Astrocyte (in vitro differentiated cells and primary cell): Measurements from ENCODE around the gene ABCG8. TPM values are rescaled to one million over a fixed set of nuclear protein-coding genes. Genes with fewer than 3 reads are reported as not detected.

Experiments
- DNase-seq: peaks from one replicate; pipeline ENCODE4 v3.0.0-alpha.2; 2010; ENCODE audit warnings: low read depth
- FAIRE-seq: peaks from 2 replicates; lab custom pipeline; 2011; peaks lifted over from hg19 to GRCh38; lab: Jason Lieb, UNC
- H2AFZ ChIP-seq: 2 replicates; pipeline ENCODE4 v1.6.0; 2012; ENCODE audit warnings: low read depth, low read length, inconsistent platforms
- H3K27ac ChIP-seq: 2 replicates; pipeline ENCODE4 v1.5.1; 2011; ENCODE audit warnings: low read depth, low read length, inconsistent platforms
- H3K27me3 ChIP-seq: 2 replicates; pipeline ENCODE4 v1.6.0; 2011; ENCODE audit warnings: low read length, inconsistent platforms; ENCODE audit not compliant: insufficient read depth
- H3K36me3 ChIP-seq: 2 replicates; pipeline ENCODE4 v1.5.1; 2011; ENCODE audit warnings: low read length, inconsistent platforms; ENCODE audit not compliant: insufficient read depth
- H3K4me1 ChIP-seq: 2 replicates; pipeline ENCODE4 v1.5.1; 2011; ENCODE audit warnings: low read length, inconsistent platforms; ENCODE audit not compliant: insufficient read depth
- H3K4me2 ChIP-seq: 2 replicates; pipeline ENCODE4 v1.6.0; 2012; ENCODE audit warnings: low read length, inconsistent platforms
- H3K4me3 ChIP-seq: 2 replicates; pipeline ENCODE4 v1.5.1; 2011; ENCODE audit warnings: low read depth, mild to moderate bottlenecking, low read length, inconsistent platforms; ENCODE audit not compliant: insufficient read depth
- H3K79me2 ChIP-seq: 2 replicates; pipeline ENCODE4 v1.6.0; 2012; ENCODE audit warnings: mild to moderate bottlenecking, low read length, inconsistent platforms; ENCODE audit not compliant: insufficient read depth
- H3K9ac ChIP-seq: 2 replicates; pipeline ENCODE4 v1.6.0; 2012; ENCODE audit warnings: mild to moderate bottlenecking, low read length, inconsistent platforms
- H3K9me3 ChIP-seq: 2 replicates; pipeline ENCODE4 v1.5.1; 2012; ENCODE audit warnings: low read depth, mild to moderate bottlenecking, low read length, inconsistent platforms; ENCODE audit not compliant: insufficient read depth
- H4K20me1 ChIP-seq: 2 replicates; pipeline ENCODE4 v1.6.0; 2012; ENCODE audit warnings: low read length, inconsistent platforms; ENCODE audit not compliant: insufficient read depth
- H3K27ac Mint-ChIP-seq: one replicate; pipeline ENCODE4 v1.8.0; 2021; ENCODE audit warnings: mild to moderate bottlenecking, mixed read lengths; ENCODE audit not compliant: unreplicated experiment
- H3K27me3 Mint-ChIP-seq: one replicate; pipeline ENCODE4 v1.8.0; 2021; ENCODE audit warnings: low read depth, mixed read lengths; ENCODE audit not compliant: unreplicated experiment
- H3K36me3 Mint-ChIP-seq: one replicate; pipeline ENCODE4 v1.8.0; 2021; ENCODE audit warnings: low read depth, mixed read lengths; ENCODE audit not compliant: unreplicated experiment
- H3K4me1 Mint-ChIP-seq: one replicate; pipeline ENCODE4 v1.8.0; 2021; ENCODE audit warnings: low read depth, mixed read lengths; ENCODE audit not compliant: unreplicated experiment
- H3K4me3 Mint-ChIP-seq: one replicate; pipeline ENCODE4 v1.8.0; 2021; ENCODE audit warnings: mild to moderate bottlenecking, moderate library complexity, mixed read lengths; ENCODE audit not compliant: unreplicated experiment
- H3K9me3 Mint-ChIP-seq: one replicate; pipeline ENCODE4 v1.8.0; 2021; ENCODE audit warnings: mild to moderate bottlenecking, mixed read lengths; ENCODE audit not compliant: unreplicated experiment
- CTCF ChIP-seq: IDR thresholded peaks from 2 replicates; pipeline ENCODE4 v1.5.1; 2011; ENCODE audit warnings: low read depth, mild to moderate bottlenecking, inconsistent platforms, low read length, moderate library complexity; ENCODE audit not compliant: insufficient read depth
- EZH2 ChIP-seq: IDR thresholded peaks from 2 replicates; pipeline ENCODE4 v1.6.1; 2012; ENCODE audit warnings: mild to moderate bottlenecking, low read length, inconsistent platforms; ENCODE audit not compliant: insufficient read depth
- total RNA-seq: library from RNA; stranded (reverse); gene quantifications from 2 replicates; pipeline ENCODE4 v1.2.1, GENCODE V29; 2021

Gene ABCG8
- total RNA-seq, 1 donor from 2014 or later: not detected

GRCh38 chr2:43882312-43882711 lies 43.5 kb downstream of the ABCG8 start:
- Histone ChIP-seq H3K79me2 (no peaks in the 10 kb centered on the region), H4K20me1 (no peaks in the 10 kb centered on the region), H3K9ac (no peak overlapping the region), H3K9me3 (no peaks in the 10 kb centered on the region), H3K36me3 (peaks cover 6% of the 10 kb centered on the region), H3K4me1 (no peaks in the 10 kb centered on the region), H3K27me3 (no peaks in the 10 kb centered on the region), H3K4me3 (no peak overlapping the region), H2AFZ (no peak overlapping the region), H3K27ac (no peak overlapping the region), H3K4me2 (no peak overlapping the region)
- DNase-seq: no peak
- Mint-ChIP-seq H3K4me1 (no peaks in the 10 kb centered on the region), H3K27me3 (peaks cover 6% of the 10 kb centered on the region), H3K9me3 (no peaks in the 10 kb centered on the region), H3K27ac (no peak overlapping the region), H3K36me3 (peaks cover 10% of the 10 kb centered on the region), H3K4me3 (no peak overlapping the region)
- FAIRE-seq: no peak
- TF ChIP-seq EZH2 (no peak), CTCF (no peak)

- no peaks in the 10 kb centered on the region for H3K79me2 ChIP-seq
- H3K4me1 Mint-ChIP-seq: no peaks in the 10 kb centered on the region
- no peak overlapping the region for H3K27ac Mint-ChIP-seq
- H3K9ac ChIP-seq: no peak overlapping the region
- no peaks in the 10 kb centered on the region for H3K9me3 ChIP-seq
- TF ChIP-seq CTCF (no peak), EZH2 (no peak)
- no peaks in the 10 kb centered on the region for H4K20me1 ChIP-seq
- H3K27me3 Mint-ChIP-seq: no peaks in the 10 kb centered on the region
- no peaks in the 10 kb centered on the region for H3K27me3 ChIP-seq
- H3K36me3 ChIP-seq: peaks cover 25% of the 10 kb centered on the region
- H3K27ac ChIP-seq: no peak overlapping the region
- H3K9me3 Mint-ChIP-seq: no peaks in the 10 kb centered on the region
- DNase-seq (no peak), FAIRE-seq (no peak)
- no peak overlapping the region for H3K4me2 ChIP-seq
- no peak overlapping the region for H2AFZ ChIP-seq
- peaks cover 20% of the 10 kb centered on the region for H3K36me3 Mint-ChIP-seq
- H3K4me3 ChIP-seq: no peak overlapping the region
- H3K4me1 ChIP-seq: no peaks in the 10 kb centered on the region
- no peak overlapping the region for H3K4me3 Mint-ChIP-seq
These were observed 45.9 kb downstream of the ABCG8 start for GRCh38 chr2:43884689-43885088.

- no peak for TF ChIP-seq CTCF
- no peak for TF ChIP-seq EZH2
- no peaks in the 10 kb centered on the region for H3K9me3 Mint-ChIP-seq
- no peak for FAIRE-seq
These were observed 46.4 kb downstream of the ABCG8 start for GRCh38 chr2:43885132-43885632.

More at GRCh38 chr2:43885132-43885632, 46.4 kb downstream of the ABCG8 start:
- Mint-ChIP-seq H3K27me3 (no peaks in the 10 kb centered on the region), H3K27ac (no peak overlapping the region), H3K36me3 (peaks cover 23% of the 10 kb centered on the region), H3K4me3 (no peak overlapping the region), H3K4me1 (no peaks in the 10 kb centered on the region)
- Histone ChIP-seq H3K36me3 (peaks cover 25% of the 10 kb centered on the region), H3K79me2 (no peaks in the 10 kb centered on the region), H2AFZ (no peak overlapping the region), H3K4me3 (no peak overlapping the region), H3K27ac (no peak overlapping the region), H3K9ac (no peak overlapping the region), H3K4me2 (no peak overlapping the region), H3K4me1 (no peaks in the 10 kb centered on the region), H4K20me1 (no peaks in the 10 kb centered on the region), H3K9me3 (no peaks in the 10 kb centered on the region), H3K27me3 (no peaks in the 10 kb centered on the region)
- DNase-seq: no peak
